GM21381 (cell line): ENCODE measurements around the gene DMBT1.
"Not testable (repeated sequence)": the region's sequence is repeated elsewhere in the genome, so short reads cannot be mapped to it uniquely, and the experiment has no call there.

Experiments used
- ATAC-seq: cut with Tn5 transposase; IDR thresholded peaks from one replicate; pipeline ENCODE4 v1.9.1; 2021; ENCODE audit warnings: mild to moderate bottlenecking, moderate library complexity; ENCODE audit not compliant: unreplicated experiment

DMBT1 gene

GRCh38 chr10:122577311-122577885 is 16.8 kb downstream of the DMBT1 start:
- no peak for ATAC-seq

- not testable (repeated sequence) for ATAC-seq
These were observed 25.5 kb downstream of the DMBT1 start for GRCh38 chr10:122586070-122586469.

GRCh38 chr10:122587098-122587760 is 26.7 kb downstream of the DMBT1 start:
- no peak for ATAC-seq

GRCh38 chr10:122588381-122588780 is 27.8 kb downstream of the DMBT1 start:
- ATAC-seq, result no peak

GRCh38 chr10:122590153-122590552 is 29.6 kb downstream of the DMBT1 start:
- no peak for ATAC-seq

- ATAC-seq, result no peak
These were observed 31.2 kb downstream of the DMBT1 start for GRCh38 chr10:122591736-122592135.

GRCh38 chr10:122592161-122592560 is 31.6 kb downstream of the DMBT1 start:
- ATAC-seq, result no peak

- no peak for ATAC-seq
These were observed 57.1 kb downstream of the DMBT1 start for GRCh38 chr10:122617476-122618270.

GRCh38 chr10:122618461-122619165 is 58.1 kb downstream of the DMBT1 start:
- no peak for ATAC-seq

- not testable (repeated sequence) for ATAC-seq
These were observed 60.4 kb downstream of the DMBT1 start for GRCh38 chr10:122620961-122621360.

GRCh38 chr10:122624546-122624945 is 64.0 kb downstream of the DMBT1 start:
- ATAC-seq, result no peak

- ATAC-seq, result no peak
These were observed 70.0 kb downstream of the DMBT1 start for GRCh38 chr10:122630526-122630925.

- ATAC-seq, result no peak
These were observed 71.5 kb downstream of the DMBT1 start for GRCh38 chr10:122632031-122632430.

GRCh38 chr10:122632576-122632975 is 72.0 kb downstream of the DMBT1 start:
- no peak for ATAC-seq

GRCh38 chr10:122636953-122637352 is 76.4 kb downstream of the DMBT1 start:
- no peak for ATAC-seq

GRCh38 chr10:122637376-122637775 is 76.8 kb downstream of the DMBT1 start:
- ATAC-seq, result no peak

- ATAC-seq, result no peak
These were observed 77.6 kb downstream of the DMBT1 start for GRCh38 chr10:122638106-122638505.

GRCh38 chr10:122639801-122640200 is 79.2 kb downstream of the DMBT1 start:
- no peak for ATAC-seq

GRCh38 chr10:122640921-122641320 is 80.4 kb downstream of the DMBT1 start:
- ATAC-seq, result no peak

- no peak for ATAC-seq
These were observed 82.4 kb downstream of the DMBT1 start for GRCh38 chr10:122642726-122643605.
